GM21515 (cell line): ENCODE results near the gene TCEAL9.
"Not testable (repeated sequence)": the region's sequence is repeated elsewhere in the genome, so short reads cannot be mapped to it uniquely, and the experiment has no call there.

Experiments
- ATAC-seq: cut with Tn5 transposase; IDR thresholded peaks from one replicate; pipeline ENCODE4 v1.9.1; 2021; ENCODE audit not compliant: unreplicated experiment

Gene TCEAL9

DNA sequence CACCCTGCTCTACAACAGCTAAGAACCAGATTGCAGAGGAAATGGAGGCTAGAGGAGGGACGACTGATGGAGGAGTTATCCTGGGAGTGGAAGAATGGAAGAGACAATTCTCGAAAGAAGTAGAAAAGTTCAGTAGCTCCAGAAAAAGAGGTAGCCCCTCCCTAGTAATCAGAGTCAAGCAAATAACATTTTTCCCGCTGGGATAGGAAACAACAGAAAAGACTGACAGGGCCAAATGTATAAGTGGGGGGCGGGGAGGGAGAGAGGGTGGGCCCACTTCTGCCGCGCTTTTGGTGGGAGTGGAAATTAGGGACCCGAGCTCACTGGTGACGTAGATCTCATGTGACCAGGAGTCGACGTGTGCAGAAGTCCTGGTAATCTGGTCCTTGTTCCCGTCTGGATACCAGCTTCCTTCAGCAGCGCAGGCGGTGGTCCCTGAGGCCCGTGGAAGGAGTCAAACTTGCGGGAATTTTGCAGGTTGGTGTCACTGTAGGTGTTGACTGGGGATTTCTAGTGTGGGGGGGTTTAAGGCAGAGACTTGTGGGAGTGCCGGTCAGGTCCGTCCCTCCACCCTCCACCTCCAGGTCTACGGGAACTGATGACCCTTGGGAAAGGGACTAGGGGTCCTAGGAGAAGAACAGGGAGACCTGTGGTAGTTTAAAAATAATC lies at the start of gene TCEAL9:
Gene TCEAL9 (plus strand): TSS at position 377 of the 669 bp plus-strand sequence. CDS start 1,179 bp downstream, outside the sequence.
- ATAC-seq, result no peak

DNA sequence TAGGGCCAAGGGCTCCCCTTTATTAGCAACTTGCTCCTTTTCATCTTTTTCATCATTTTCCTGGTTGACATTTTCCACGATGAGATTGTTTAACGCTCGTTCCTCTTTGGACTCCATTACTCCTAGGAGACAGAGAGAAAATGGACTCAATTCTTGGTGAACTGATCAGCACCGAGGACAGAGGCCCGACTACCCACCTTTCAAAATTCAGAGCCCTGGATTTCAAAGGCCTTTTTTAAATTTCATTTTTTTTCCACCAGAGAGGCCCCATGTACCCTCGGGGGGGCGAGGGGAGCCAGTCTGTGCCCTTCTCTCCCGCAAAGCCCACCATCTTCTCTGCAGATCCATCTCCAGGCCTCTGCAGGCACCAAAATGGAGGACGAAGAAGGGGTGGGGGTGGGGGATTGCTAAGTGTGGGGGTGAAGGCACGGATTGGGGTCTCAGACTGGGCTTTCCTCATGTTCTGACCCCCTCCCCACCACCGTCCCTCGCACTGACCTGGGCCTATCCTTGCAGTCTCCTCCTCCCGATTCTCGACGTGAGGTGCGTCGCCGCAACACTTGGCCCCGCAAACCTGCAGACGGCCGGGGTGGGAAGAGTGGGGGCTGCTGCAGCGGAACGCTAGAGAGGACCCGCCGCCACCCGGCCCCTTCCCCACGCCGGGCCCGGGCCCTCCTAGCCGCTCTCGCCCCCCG lies 46.3 kb upstream of the TCEAL9 start:
- no peak for ATAC-seq

DNA sequence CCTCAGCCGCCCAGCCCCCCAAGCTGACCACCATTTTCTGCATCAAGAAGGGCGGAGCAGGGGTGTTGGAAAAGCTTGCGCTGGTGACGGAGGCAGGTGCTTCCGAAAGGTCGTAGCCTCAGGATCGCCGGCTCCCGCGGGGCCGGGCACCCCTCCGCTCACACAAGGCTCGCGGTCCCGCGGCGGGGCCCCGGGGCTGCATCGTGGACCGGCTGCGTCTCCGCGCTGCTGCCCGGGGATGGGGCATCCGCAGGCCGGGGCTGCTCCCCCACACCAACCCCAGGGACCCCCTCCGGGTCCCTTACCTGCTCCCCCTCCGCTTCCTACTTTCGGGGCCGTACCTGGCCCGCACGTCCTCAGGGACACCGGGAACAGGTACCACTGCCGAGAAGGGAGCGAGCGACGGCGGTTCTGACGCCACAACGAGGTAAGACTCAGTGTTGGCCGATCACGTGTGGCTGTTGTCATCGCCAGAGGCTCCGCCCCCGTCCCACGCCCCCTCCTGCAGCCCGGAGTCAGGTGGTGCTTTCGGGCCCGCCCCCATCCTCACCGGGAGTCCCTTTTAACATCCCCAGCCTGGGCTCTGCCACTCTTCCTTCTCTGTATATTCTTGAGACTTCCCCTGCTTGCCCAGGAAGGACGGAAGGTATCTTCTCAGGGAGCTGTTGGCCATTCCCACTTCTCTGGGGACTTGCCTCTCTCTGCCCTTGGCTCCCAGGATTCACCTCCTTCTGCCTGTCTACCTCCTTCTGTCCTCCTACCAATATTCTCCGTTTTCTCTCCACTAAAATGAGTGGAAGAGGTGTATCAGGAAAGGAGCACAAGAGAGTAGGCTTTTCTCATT lies 45.5 kb upstream of the TCEAL9 start, which contains the start of gene BEX2:
Gene BEX2 (minus strand): TSS at position 436 of the 844 bp plus-strand sequence. CDS start 1,014 bp downstream, outside the sequence.
- peak; percentile 99 for ATAC-seq

DNA sequence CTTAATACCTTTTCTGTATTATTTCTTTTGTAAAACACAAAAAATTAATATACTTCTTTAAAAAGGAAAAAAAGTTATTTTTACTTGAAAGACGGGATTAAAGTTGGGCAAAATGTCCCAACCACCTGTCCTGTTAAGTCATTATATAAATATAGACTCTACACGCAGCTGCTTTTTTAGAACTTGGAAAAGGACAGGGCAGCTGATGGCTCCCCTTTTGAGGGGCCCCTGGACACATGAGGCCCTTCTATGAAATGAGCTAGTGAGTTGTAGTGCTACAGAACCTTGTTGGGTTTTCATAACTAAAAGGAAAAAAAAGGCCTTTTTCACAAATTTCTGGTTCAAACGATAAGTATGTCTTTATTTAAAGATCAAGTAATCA lies 44.9 kb upstream of the TCEAL9 start:
- no peak for ATAC-seq

GRCh38 chrX:103329991-103330390 lies 26.3 kb upstream of the TCEAL9 start, which contains the start of gene TCEAL7:
Gene TCEAL7, plus strand, starts transcription at chrX:103330239. Its CDS starts 1,165 bp downstream, at chrX:103331404.
- ATAC-seq, result no peak

DNA sequence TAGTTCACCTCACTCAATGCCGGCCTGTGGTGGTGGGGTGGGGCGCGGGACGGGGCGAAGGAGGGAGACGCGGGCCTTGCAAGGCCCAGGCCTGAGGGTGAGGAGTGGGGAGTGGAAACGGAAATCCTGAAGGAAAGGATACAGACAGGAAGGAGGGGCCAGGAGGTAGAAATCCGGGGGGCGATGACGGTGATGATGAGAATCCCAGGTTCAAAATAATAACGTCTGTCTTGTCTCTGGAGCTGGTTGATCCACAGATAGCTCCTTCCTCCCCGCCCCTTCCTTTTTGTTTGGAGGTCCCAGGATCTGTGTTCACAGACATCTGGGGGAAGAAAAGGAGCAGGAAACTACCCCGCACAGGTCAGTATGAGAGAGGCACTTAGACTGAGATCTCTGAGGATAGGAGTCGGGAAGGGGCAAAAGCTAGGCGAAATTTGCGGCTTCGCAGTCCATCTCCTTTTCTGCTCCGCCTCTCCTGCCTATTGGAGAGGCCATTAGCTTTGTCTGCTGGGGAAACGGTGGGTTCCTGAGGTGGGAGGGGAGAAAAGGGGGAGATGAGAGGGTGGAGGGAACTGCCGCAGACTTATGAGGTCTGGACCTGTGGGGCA lies 25.5 kb upstream of the TCEAL9 start:
- no peak for ATAC-seq

GRCh38 chrX:103338663-103339062 lies 17.6 kb upstream of the TCEAL9 start:
- ATAC-seq, result no peak

- peak; percentile 67 for ATAC-seq
These were observed 13.2 kb upstream of the TCEAL9 start for GRCh38 chrX:103343105-103343504.

GRCh38 chrX:103344606-103345005 lies 11.7 kb upstream of the TCEAL9 start:
- no peak for ATAC-seq

GRCh38 chrX:103347682-103348397 lies 8.5 kb upstream of the TCEAL9 start:
- ATAC-seq, result no peak

DNA sequence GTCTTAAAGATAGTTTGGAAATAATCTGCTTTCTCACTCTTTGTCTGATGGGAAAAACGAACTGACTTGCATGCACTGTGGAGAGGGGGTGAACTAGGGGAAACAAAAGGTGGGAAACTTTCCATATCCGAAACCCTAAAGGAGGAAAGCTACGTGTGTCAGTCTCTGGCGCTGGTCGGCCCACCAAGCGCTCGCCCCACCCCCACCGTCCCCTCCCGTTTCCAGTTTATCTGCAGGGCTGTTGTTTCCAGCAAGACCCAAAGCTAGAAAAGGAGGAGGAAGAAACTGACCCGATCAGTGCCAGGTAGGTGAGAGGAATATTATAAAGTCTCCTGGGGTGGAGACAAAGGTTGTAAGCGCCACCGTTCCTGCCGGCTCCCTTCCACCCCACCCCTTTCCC lies 552 bp downstream of the TCEAL9 start:
- ATAC-seq, result no peak

DNA sequence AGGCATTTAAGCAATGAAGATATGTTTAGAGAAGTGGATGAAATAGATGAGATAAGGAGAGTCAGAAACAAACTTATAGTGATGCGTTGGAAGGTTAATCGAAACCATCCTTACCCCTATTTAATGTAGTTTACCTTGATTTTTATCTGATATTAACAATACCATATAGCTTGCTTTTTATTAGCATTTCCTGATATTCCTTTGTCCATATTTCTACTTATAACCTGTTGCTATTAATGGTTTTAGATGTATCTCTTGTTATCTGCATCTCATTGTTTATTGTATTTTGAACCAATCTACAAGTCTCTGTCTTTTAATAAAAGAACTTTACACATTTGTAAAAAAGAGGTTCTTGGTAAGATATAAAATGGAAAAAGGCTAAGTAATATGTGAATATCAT lies 1.6 kb downstream of the TCEAL9 start:
- no peak for ATAC-seq

DNA sequence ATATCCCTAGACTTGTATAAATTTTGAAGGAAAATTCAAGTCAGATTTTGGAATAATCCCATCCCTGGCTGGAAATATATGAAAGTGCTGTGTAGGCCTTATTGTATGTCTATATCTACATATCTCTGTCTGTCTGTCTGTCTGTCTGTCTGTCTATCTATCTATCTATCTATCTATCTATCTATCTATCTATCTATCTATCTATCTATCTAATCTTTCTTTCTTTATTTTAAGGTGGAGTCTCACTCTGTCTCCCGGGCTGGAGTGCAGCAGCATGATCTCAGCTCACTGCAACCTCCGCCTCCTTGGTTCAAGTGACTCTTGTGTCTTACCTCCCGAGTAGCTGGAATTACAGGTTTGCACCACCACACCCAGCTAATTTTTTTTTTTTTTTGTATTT lies 3.3 kb downstream of the TCEAL9 start:
- ATAC-seq, result not testable (repeated sequence)

- ATAC-seq, result no peak
These were observed 3.8 kb downstream of the TCEAL9 start for GRCh38 chrX:103360092-103360491.

- no peak for ATAC-seq
These were observed 4.6 kb downstream of the TCEAL9 start for GRCh38 chrX:103360916-103361315.

DNA sequence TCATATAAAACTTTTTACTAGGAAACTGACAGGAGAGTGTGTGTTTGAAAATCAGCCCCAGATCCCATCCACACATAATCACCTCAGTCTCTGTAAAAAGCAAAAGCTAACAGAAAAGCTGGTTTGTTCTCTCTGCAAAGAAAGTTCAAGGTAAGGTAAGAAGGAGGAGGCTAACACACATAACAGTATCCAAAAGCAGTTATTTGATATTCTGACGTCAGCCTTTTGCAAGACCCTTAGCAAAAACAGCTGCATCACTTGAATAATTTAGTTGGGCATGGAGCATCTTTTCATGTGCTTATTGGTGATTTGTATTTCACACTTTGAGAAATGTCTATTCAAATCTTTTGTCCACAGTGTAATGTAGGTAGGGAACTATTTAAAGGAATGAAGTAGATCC lies 5.5 kb downstream of the TCEAL9 start:
- no peak for ATAC-seq

GRCh38 chrX:103362474-103362873 lies 6.2 kb downstream of the TCEAL9 start:
- ATAC-seq, result no peak

DNA sequence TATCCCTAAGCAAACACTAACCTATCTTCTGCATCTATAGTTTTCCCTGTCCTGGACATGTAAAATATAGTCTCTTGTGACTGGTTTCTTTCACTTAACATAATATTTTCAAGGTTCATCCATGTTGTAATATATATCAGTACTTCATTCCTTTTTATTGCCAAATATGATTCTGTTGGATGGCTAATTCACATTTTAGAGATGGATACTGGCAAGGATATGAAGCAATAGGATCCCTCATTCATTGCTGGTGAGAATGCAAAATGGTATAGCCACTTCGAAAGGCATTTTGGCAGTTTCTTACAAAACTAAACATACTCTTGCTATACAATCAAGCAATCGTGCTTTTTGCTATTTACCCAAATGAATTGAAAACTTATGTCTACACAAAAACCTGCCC lies 6.7 kb downstream of the TCEAL9 start:
- ATAC-seq, result no peak

DNA sequence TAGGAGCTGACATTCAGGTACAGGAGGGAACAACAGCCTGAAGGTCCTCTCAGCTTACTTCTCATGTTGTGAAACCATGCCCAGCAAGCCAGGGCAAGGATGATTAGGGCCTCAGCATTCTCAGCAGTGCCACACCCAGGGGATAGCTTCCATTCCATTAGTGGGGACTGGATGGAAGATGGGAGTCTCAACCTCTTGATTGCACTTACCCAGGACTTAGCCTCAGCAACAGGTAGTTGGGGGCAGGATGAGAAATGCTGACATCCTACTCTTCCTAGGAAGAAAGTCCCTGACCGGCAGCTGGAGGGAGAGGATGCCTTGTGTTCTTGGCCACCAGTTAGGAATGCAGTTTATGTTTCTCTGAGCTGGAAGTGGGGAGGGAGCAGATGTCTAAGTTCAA lies 11.2 kb downstream of the TCEAL9 start:
- no peak for ATAC-seq

- ATAC-seq, result no peak
These were observed 13.2 kb downstream of the TCEAL9 start for GRCh38 chrX:103369479-103369878.
